IMR-90 (cell line): ENCODE measurements around the gene FBXW4. TPM values are rescaled to one million over a fixed set of nuclear protein-coding genes. Genes with fewer than 3 reads are reported as not detected.

ENCODE experiments used
- ATAC-seq: fragments of 200-7000 bp; cut with Tn5 transposase; 2 replicates; pipeline ENCODE4 v1.9.1; 2020; ENCODE audit warnings: low read depth, mild to moderate bottlenecking, moderate library complexity
- BruUV-seq: library from RNA; stranded (reverse); fragments of 400-500 nt; replicated peaks from 2 replicates; lab custom pipeline; 2021; lab: Mats Ljungman, UMichigan
- CTCF ChIA-PET: fragments of 300-600 bp; formaldehyde crosslinking; extraction: SDS; loops from one replicate; lab custom pipeline; 2021; ENCODE audit warnings: antibody characterized with exemption; lab: Yijun Ruan, JAX
- POLR2A ChIA-PET: fragments of 300-600 bp; sonication (Branson Sonifier 250); formaldehyde crosslinking; loops from one replicate; lab custom pipeline; 2022; ENCODE audit warnings: antibody characterized with exemption; ENCODE audit not compliant: unreplicated experiment; lab: Charles Lee
- DNase-seq: peaks from one replicate; pipeline ENCODE4 v3.0.0; 2013
- H2AFZ ChIP-seq: replicated peaks from 2 replicates; pipeline ENCODE3; 2013; ENCODE audit warnings: low read length, mild to moderate bottlenecking; ENCODE audit not compliant: poor library complexity
- H2AK5ac ChIP-seq: 2 replicates; pipeline ENCODE4 v1.6.1; 2013; ENCODE audit warnings: low read depth, low read length, inconsistent platforms
- H2AK9ac ChIP-seq: replicated peaks from 2 replicates; pipeline ENCODE3; 2013; ENCODE audit warnings: mild to moderate bottlenecking, low read depth, low read length, moderate library complexity; ENCODE audit not compliant: poor library complexity
- H2BK120ac ChIP-seq: 2 replicates; pipeline ENCODE4 v1.6.1; 2013; ENCODE audit warnings: low read depth, low read length, inconsistent platforms
- H2BK15ac ChIP-seq: 3 replicates; pipeline ENCODE4 v1.6.1; 2013; ENCODE audit warnings: low read depth, low read length, inconsistent platforms
- H2BK20ac ChIP-seq: 2 replicates; pipeline ENCODE4 v1.6.1; 2013; ENCODE audit warnings: low read depth, mild to moderate bottlenecking, inconsistent platforms, low read length, moderate library complexity
- H2BK5ac ChIP-seq: 2 replicates; pipeline ENCODE4 v1.6.1; 2013; ENCODE audit warnings: mild to moderate bottlenecking, low read depth, low read length, inconsistent platforms; ENCODE audit not compliant: poor library complexity, severe bottlenecking
- H3K14ac ChIP-seq: replicated peaks from 2 replicates; pipeline ENCODE4 v1.6.1; 2013; ENCODE audit warnings: low read depth, low read length, inconsistent platforms
- H3K18ac ChIP-seq: 2 replicates; pipeline ENCODE4 v1.6.1; 2013; ENCODE audit warnings: low read depth, low read length, control low read depth
- H3K23ac ChIP-seq: 2 replicates; pipeline ENCODE4 v1.6.1; 2013; ENCODE audit warnings: low read depth, low read length, inconsistent platforms
- H3K27ac ChIP-seq: 2 replicates; pipeline ENCODE4 v1.5.1; 2013; ENCODE audit warnings: mild to moderate bottlenecking, control low read depth, low read length; ENCODE audit not compliant: insufficient read depth
- H3K27me3 ChIP-seq: 2 replicates; pipeline ENCODE4 v1.6.1; 2013; ENCODE audit warnings: low read length; ENCODE audit not compliant: control insufficient read depth, insufficient read depth
- H3K36me3 ChIP-seq: 2 replicates; pipeline ENCODE4 v1.6.1; 2013; ENCODE audit warnings: low read length, mixed read lengths; ENCODE audit not compliant: control insufficient read depth, insufficient read depth
- H3K4ac ChIP-seq: 2 replicates; pipeline ENCODE4 v1.6.1; 2013; ENCODE audit warnings: low read depth, low read length, inconsistent platforms
- H3K4me1 ChIP-seq: 2 replicates; pipeline ENCODE4 v1.6.1; 2013; ENCODE audit warnings: low read length, mixed read lengths; ENCODE audit not compliant: control insufficient read depth, insufficient read depth
- H3K4me2 ChIP-seq: 2 replicates; pipeline ENCODE4 v1.6.1; 2013; ENCODE audit warnings: low read depth, mild to moderate bottlenecking, control low read depth, low read length, moderate library complexity
- H3K4me3 ChIP-seq: 2 replicates; pipeline ENCODE4 v1.5.1; 2013; ENCODE audit warnings: low read depth, mild to moderate bottlenecking, control low read depth, low read length, moderate library complexity; ENCODE audit not compliant: insufficient read depth
- H3K56ac ChIP-seq: 2 replicates; pipeline ENCODE4 v1.6.1; 2013; ENCODE audit warnings: low read length, inconsistent platforms; ENCODE audit not compliant: insufficient read depth; ENCODE audit errors: extremely low read depth
- H3K79me1 ChIP-seq, 2 experiments: 2 replicates each; pipeline ENCODE4 v1.6.1; 2013; ENCODE audit warnings: low read length in 2 of 2, inconsistent platforms in 1 of 2, low read depth in 1 of 2
- H3K9ac ChIP-seq: 2 replicates; pipeline ENCODE4 v1.6.1; 2013; ENCODE audit warnings: low read depth, low read length, control low read depth
- H3K9me1 ChIP-seq: 2 replicates; pipeline ENCODE4 v1.6.1; 2013; ENCODE audit warnings: low read length, inconsistent platforms; ENCODE audit not compliant: insufficient read depth
- H3K9me3 ChIP-seq: 2 replicates; pipeline ENCODE4 v1.6.1; 2013; ENCODE audit warnings: low read length; ENCODE audit not compliant: control insufficient read depth, insufficient read depth
- H4K20me1 ChIP-seq: 2 replicates; pipeline ENCODE4 v1.6.1; 2013; ENCODE audit warnings: low read length, inconsistent platforms; ENCODE audit not compliant: insufficient read depth
- H4K5ac ChIP-seq: 2 replicates; pipeline ENCODE4 v1.6.1; 2013; ENCODE audit warnings: mild to moderate bottlenecking, low read depth, low read length, control low read depth
- H4K8ac ChIP-seq, 2 experiments: 2 replicates each; pipeline ENCODE4 v1.6.1; 2013; ENCODE audit warnings: low read depth in 2 of 2, low read length in 2 of 2, control low read depth in 1 of 2, inconsistent platforms in 1 of 2
- H4K91ac ChIP-seq: 2 replicates; pipeline ENCODE4 v1.6.1; 2013; ENCODE audit warnings: low read depth, low read length, inconsistent platforms; ENCODE audit not compliant: insufficient read depth
- CEBPB ChIP-seq: IDR thresholded peaks from 2 replicates; pipeline ENCODE4 v1.6.1; 2012; ENCODE audit warnings: low read depth, low read length, improper control_type of control experiment
- CTCF ChIP-seq: conservative IDR thresholded peaks from 2 replicates; pipeline ENCODE4 v1.5.1; 2012; ENCODE audit warnings: mild to moderate bottlenecking, low read depth, low read length, improper control_type of control experiment
- USF2 ChIP-seq: fragments of 150-350 bp; IDR thresholded peaks from 2 replicates; pipeline ENCODE4 v1.6.1; 2017; ENCODE audit warnings: mild to moderate bottlenecking, antibody characterized with exemption, low read length, low read depth
- WGBS, 2 experiments: methylation state at CpG; one replicate each; pipeline versions ENCODE4 v1.1.5 to v1.1.7; 2013; ENCODE audit warnings: missing lambda C conversion rate in 2 of 2; ENCODE audit not compliant: insufficient read length in 1 of 2; ENCODE audit errors: extremely low coverage in 2 of 2; 5-methylcytosine and 5-hydroxymethylcytosine counted together
- dilution Hi-C: fragments of 300-500 bp; cut with HindIII; formaldehyde crosslinking; loops from one replicate; pipeline ENCODE4 v1.14.3; 2018; ENCODE audit warnings: low sequenced_read_pairs; ENCODE audit not compliant: unreplicated experiment
- in situ Hi-C: fragments of 300-500 bp; cut with MboI; formaldehyde crosslinking; loops from 3 replicates; pipeline ENCODE4 v1.14.3; 2019; ENCODE audit warnings: low sequenced_read_pairs, inconsistent platforms, mixed read lengths
- intact Hi-C: fragments of 100-400 bp; cut with micrococcal nuclease; formaldehyde crosslinking; loops from 2 replicates; pipeline ENCODE4 v1.10.0; 2022
- polyA plus RNA-seq, 3 experiments: library from polyadenylated mRNA; depleted of rRNA; stranded (reverse); fragments of >200 nt; gene quantifications; 2 replicates each; pipeline ENCODE4 v1.2.3, GENCODE V29; 2012; ENCODE audit warnings: low replicate concordance in 1 of 3
- total RNA-seq: library from RNA; depleted of rRNA; stranded (reverse); fragments of >200 nt; gene quantifications from 2 replicates; pipeline ENCODE4 v1.2.3, GENCODE V29; 2012

Gene FBXW4
- total and polyA plus RNA-seq, 2 of the 4 experiments (the other 2 are of a cell fraction) = 19.3 to 26.7 TPM

- Histone ChIP-seq H2AK5ac (no peak overlapping the region), H3K36me3 (peaks cover 9% of the 10 kb centered on the region; the same call in 1 of the 2 replicates), H3K4ac (no peak overlapping the region), H3K4me1 (no peaks in the 10 kb centered on the region), H4K91ac (no peak overlapping the region), H3K14ac (no peak overlapping the region), H2AK9ac (no peak overlapping the region), H3K27me3 (no peaks in the 10 kb centered on the region), H3K56ac (no peak overlapping the region), H3K23ac (no peak overlapping the region), H3K9me3 (no peaks in the 10 kb centered on the region), H2BK20ac (no peak overlapping the region), H3K27ac (no peak overlapping the region), H2BK15ac (no peak overlapping the region), H4K8ac (no peak overlapping the region), H3K4me3 (no peak overlapping the region), H3K4me2 (no peak overlapping the region), H2AFZ (no peak overlapping the region), H2BK5ac (no peak overlapping the region), H3K9ac (no peak overlapping the region), H4K20me1 (no peaks in the 10 kb centered on the region; the same call in 1 of the 2 replicates), H4K5ac (no peak overlapping the region), H2BK120ac (no peak overlapping the region), H3K18ac (no peak overlapping the region), H3K79me1 (no peaks in the 10 kb centered on the region), H3K9me1 (peaks cover 12% of the 10 kb centered on the region; the same call in 1 of the 2 replicates)
- dilution Hi-C loops = no loop called here
- no peak for TF ChIP-seq USF2
- TF ChIP-seq CEBPB = no peak
- TF ChIP-seq CTCF = no peak
- ChIA-PET POLR2A (no interaction called here), CTCF (no interaction called here)
- intact Hi-C loops = no loop called here
- no peak for DNase-seq
- in situ Hi-C loops = no loop called here
- no TSS peak for BruUV-seq
- no peak for ATAC-seq
- no CpG with 5 or more reads among the region's 3 CpGs for WGBS, 2 experiments
Measured at GRCh38 chr10:101643546-101643945, 51.4 kb downstream of the FBXW4 start.
